K562 (cell line): ENCODE results near the gene APC. TPM values are rescaled to one million over a fixed set of nuclear protein-coding genes. Genes with fewer than 3 reads are reported as not detected.

ENCODE experiments used
- RBM15 ChIP-seq: fragments of 200-400 bp; formaldehyde crosslinking; IDR thresholded peaks from 2 replicates; pipeline ENCODE4 v1.6.1; 2018; ENCODE audit warnings: mild to moderate bottlenecking, low read length, moderate library complexity; ENCODE audit not compliant: insufficient read depth
- ZBTB17 ChIP-seq: fragments of 450-650 bp; formaldehyde crosslinking; IDR thresholded peaks from 2 replicates; pipeline ENCODE4 v1.4.0; 2020; ENCODE audit warnings: mild to moderate bottlenecking
- ZNF41 ChIP-seq: fragments of 250-450 bp; sonication (Bioruptor Pico); conservative IDR thresholded peaks from 2 replicates; pipeline ENCODE4 v1.4.0; 2020; ENCODE audit warnings: mild to moderate bottlenecking
- polyA plus RNA-seq, 8 experiments: library from polyadenylated mRNA; depleted of rRNA in 4 of 8; stranded (reverse) in 5 of 8; unstranded in 3 of 8; fragments of >200 nt; fragmentation: Nextera tagmentation in 2 of 8; fragmentation: Illumina TruSeq in 1 of 8; extraction: Ambion mirVana in 2 of 8; extraction: Trizol in 1 of 8; gene quantifications; 2 replicates each; pipeline versions ENCODE4 v1.2.1 to v1.2.3, GENCODE V29; 2011 to 2014; ENCODE audit warnings: inconsistent platforms in 1 of 8, missing spikeins in 1 of 8
- total RNA-seq, 7 experiments: library from RNA; depleted of rRNA in 6 of 7; stranded (reverse); fragments of >200 nt in 6 of 7; fragmentation: Illumina TruSeq in 2 of 7; extraction: Trizol in 2 of 7; gene quantifications; 2 replicates each; pipeline versions ENCODE4 v1.2.1 to v1.2.3, GENCODE V29; 2011 to 2021; ENCODE audit warnings: low replicate concordance in 1 of 7
- TF ChIP-seq, protein P1 (sequence below): fragments of 200-600 bp; sonication (generic); IDR thresholded peaks from one replicate; pipeline ENCODE4 v1.6.1; 2012; ENCODE audit warnings: mild to moderate bottlenecking, low read depth, low read length, inconsistent platforms
- TF ChIP-seq, protein P2 (sequence below): fragments of 450-650 bp; formaldehyde crosslinking; IDR thresholded peaks from 2 replicates; pipeline ENCODE4 v1.4.0; 2020; ENCODE audit warnings: mild to moderate bottlenecking
- TF ChIP-seq, protein P3 (sequence below): IDR thresholded peaks from 2 replicates; pipeline ENCODE4 v1.6.1; 2014; ENCODE audit warnings: antibody characterized with exemption
- TF ChIP-seq, protein P4 (sequence below): fragments of 250-450 bp; sonication (Bioruptor Pico); IDR thresholded peaks from 2 replicates; pipeline ENCODE4 v1.9.0; 2021; ENCODE audit warnings: mild to moderate bottlenecking, inconsistent platforms

The APC gene
- total and polyA plus RNA-seq, 9 of the 15 experiments (the other 6 are each of a cell fraction or from before 2014, with no cell fraction given), result 5.7 to 29.5 (median 15.4) TPM

DNA sequence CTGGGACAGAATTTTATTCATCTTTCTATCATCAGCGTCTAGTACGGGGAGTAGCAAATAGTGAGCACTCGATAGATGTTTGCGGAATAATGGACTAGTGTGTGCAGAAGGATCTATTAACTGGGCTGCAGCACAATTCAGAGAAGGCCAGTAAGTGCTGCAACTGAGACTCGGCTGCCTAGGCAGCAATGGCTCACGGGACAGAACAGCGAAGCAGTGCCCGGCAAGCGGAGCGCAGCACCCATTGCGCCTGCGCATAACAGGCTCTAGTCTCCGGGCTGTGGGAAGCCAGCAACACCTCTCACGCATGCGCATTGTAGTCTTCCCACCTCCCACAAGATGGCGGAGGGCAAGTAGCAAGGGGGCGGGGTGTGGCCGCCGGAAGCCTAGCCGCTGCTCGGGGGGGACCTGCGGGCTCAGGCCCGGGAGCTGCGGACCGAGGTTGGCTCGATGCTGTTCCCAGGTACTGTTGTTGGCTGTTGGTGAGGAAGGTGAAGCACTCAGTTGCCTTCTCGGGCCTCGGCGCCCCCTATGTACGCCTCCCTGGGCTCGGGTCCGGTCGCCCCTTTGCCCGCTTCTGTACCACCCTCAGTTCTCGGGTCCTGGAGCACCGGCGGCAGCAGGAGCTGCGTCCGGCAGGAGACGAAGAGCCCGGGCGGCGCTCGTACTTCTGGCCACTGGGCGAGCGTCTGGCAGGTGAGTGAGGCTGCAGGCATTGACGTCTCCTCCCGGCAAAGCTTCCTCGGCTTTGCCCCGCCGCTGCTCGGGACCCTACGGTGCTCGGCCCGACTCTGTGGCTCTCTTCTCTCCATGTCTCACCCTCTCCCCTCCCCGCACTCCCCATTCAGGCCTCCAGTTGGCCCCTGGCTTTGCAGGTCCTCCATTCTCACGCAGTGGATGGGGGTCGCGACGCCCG lies 30.2 kb upstream of the APC start (continued):
- TF ChIP-seq, protein P1, sequence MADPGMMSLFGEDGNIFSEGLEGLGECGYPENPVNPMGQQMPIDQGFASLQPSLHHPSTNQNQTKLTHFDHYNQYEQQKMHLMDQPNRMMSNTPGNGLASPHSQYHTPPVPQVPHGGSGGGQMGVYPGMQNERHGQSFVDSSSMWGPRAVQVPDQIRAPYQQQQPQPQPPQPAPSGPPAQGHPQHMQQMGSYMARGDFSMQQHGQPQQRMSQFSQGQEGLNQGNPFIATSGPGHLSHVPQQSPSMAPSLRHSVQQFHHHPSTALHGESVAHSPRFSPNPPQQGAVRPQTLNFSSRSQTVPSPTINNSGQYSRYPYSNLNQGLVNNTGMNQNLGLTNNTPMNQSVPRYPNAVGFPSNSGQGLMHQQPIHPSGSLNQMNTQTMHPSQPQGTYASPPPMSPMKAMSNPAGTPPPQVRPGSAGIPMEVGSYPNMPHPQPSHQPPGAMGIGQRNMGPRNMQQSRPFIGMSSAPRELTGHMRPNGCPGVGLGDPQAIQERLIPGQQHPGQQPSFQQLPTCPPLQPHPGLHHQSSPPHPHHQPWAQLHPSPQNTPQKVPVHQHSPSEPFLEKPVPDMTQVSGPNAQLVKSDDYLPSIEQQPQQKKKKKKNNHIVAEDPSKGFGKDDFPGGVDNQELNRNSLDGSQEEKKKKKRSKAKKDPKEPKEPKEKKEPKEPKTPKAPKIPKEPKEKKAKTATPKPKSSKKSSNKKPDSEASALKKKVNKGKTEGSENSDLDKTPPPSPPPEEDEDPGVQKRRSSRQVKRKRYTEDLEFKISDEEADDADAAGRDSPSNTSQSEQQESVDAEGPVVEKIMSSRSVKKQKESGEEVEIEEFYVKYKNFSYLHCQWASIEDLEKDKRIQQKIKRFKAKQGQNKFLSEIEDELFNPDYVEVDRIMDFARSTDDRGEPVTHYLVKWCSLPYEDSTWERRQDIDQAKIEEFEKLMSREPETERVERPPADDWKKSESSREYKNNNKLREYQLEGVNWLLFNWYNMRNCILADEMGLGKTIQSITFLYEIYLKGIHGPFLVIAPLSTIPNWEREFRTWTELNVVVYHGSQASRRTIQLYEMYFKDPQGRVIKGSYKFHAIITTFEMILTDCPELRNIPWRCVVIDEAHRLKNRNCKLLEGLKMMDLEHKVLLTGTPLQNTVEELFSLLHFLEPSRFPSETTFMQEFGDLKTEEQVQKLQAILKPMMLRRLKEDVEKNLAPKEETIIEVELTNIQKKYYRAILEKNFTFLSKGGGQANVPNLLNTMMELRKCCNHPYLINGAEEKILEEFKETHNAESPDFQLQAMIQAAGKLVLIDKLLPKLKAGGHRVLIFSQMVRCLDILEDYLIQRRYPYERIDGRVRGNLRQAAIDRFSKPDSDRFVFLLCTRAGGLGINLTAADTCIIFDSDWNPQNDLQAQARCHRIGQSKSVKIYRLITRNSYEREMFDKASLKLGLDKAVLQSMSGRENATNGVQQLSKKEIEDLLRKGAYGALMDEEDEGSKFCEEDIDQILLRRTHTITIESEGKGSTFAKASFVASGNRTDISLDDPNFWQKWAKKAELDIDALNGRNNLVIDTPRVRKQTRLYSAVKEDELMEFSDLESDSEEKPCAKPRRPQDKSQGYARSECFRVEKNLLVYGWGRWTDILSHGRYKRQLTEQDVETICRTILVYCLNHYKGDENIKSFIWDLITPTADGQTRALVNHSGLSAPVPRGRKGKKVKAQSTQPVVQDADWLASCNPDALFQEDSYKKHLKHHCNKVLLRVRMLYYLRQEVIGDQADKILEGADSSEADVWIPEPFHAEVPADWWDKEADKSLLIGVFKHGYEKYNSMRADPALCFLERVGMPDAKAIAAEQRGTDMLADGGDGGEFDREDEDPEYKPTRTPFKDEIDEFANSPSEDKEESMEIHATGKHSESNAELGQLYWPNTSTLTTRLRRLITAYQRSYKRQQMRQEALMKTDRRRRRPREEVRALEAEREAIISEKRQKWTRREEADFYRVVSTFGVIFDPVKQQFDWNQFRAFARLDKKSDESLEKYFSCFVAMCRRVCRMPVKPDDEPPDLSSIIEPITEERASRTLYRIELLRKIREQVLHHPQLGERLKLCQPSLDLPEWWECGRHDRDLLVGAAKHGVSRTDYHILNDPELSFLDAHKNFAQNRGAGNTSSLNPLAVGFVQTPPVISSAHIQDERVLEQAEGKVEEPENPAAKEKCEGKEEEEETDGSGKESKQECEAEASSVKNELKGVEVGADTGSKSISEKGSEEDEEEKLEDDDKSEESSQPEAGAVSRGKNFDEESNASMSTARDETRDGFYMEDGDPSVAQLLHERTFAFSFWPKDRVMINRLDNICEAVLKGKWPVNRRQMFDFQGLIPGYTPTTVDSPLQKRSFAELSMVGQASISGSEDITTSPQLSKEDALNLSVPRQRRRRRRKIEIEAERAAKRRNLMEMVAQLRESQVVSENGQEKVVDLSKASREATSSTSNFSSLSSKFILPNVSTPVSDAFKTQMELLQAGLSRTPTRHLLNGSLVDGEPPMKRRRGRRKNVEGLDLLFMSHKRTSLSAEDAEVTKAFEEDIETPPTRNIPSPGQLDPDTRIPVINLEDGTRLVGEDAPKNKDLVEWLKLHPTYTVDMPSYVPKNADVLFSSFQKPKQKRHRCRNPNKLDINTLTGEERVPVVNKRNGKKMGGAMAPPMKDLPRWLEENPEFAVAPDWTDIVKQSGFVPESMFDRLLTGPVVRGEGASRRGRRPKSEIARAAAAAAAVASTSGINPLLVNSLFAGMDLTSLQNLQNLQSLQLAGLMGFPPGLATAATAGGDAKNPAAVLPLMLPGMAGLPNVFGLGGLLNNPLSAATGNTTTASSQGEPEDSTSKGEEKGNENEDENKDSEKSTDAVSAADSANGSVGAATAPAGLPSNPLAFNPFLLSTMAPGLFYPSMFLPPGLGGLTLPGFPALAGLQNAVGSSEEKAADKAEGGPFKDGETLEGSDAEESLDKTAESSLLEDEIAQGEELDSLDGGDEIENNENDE, result no peak
- peak; percentile 89 for TF ChIP-seq ZBTB17
- TF ChIP-seq, protein P2, sequence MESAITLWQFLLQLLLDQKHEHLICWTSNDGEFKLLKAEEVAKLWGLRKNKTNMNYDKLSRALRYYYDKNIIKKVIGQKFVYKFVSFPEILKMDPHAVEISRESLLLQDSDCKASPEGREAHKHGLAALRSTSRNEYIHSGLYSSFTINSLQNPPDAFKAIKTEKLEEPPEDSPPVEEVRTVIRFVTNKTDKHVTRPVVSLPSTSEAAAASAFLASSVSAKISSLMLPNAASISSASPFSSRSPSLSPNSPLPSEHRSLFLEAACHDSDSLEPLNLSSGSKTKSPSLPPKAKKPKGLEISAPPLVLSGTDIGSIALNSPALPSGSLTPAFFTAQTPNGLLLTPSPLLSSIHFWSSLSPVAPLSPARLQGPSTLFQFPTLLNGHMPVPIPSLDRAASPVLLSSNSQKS, result no peak
- TF ChIP-seq, protein P3, sequence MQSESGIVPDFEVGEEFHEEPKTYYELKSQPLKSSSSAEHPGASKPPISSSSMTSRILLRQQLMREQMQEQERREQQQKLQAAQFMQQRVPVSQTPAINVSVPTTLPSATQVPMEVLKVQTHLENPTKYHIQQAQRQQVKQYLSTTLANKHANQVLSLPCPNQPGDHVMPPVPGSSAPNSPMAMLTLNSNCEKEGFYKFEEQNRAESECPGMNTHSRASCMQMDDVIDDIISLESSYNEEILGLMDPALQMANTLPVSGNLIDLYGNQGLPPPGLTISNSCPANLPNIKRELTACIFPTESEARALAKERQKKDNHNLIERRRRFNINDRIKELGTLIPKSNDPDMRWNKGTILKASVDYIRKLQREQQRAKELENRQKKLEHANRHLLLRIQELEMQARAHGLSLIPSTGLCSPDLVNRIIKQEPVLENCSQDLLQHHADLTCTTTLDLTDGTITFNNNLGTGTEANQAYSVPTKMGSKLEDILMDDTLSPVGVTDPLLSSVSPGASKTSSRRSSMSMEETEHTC, result no peak
- TF ChIP-seq, protein P4, sequence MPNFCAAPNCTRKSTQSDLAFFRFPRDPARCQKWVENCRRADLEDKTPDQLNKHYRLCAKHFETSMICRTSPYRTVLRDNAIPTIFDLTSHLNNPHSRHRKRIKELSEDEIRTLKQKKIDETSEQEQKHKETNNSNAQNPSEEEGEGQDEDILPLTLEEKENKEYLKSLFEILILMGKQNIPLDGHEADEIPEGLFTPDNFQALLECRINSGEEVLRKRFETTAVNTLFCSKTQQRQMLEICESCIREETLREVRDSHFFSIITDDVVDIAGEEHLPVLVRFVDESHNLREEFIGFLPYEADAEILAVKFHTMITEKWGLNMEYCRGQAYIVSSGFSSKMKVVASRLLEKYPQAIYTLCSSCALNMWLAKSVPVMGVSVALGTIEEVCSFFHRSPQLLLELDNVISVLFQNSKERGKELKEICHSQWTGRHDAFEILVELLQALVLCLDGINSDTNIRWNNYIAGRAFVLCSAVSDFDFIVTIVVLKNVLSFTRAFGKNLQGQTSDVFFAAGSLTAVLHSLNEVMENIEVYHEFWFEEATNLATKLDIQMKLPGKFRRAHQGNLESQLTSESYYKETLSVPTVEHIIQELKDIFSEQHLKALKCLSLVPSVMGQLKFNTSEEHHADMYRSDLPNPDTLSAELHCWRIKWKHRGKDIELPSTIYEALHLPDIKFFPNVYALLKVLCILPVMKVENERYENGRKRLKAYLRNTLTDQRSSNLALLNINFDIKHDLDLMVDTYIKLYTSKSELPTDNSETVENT (CRISPR knock-in tag), result peak; percentile 87; the same call in 1 of the 2 replicates
- no peak for TF ChIP-seq ZNF41
- no peak for TF ChIP-seq RBM15
